Endothelial cell (in vitro differentiated cells): Measurements from ENCODE around the gene RSPO3. TPM values are rescaled to one million over a fixed set of nuclear protein-coding genes. Genes with fewer than 3 reads are reported as not detected.
A peak's percentile ranks its signal among the peaks of the same experiment; 100 is the strongest.

Experiments
- DNase-seq: peaks from one replicate; pipeline ENCODE4 v3.0.0; 2021; ENCODE audit warnings: low spot score
- H3K27ac Mint-ChIP-seq: one replicate; pipeline ENCODE4 v1.8.0; 2021; ENCODE audit warnings: mixed read lengths, inconsistent platforms; ENCODE audit not compliant: unreplicated experiment
- H3K27me3 Mint-ChIP-seq: one replicate; pipeline ENCODE4 v1.8.0; 2021; ENCODE audit warnings: mild to moderate bottlenecking, moderate library complexity, mixed read lengths, inconsistent platforms; ENCODE audit not compliant: unreplicated experiment
- H3K36me3 Mint-ChIP-seq: one replicate; pipeline ENCODE4 v1.8.0; 2021; ENCODE audit warnings: mild to moderate bottlenecking, low read depth, mixed read lengths, inconsistent platforms; ENCODE audit not compliant: unreplicated experiment
- H3K4me1 Mint-ChIP-seq: one replicate; pipeline ENCODE4 v1.8.0; 2021; ENCODE audit warnings: mild to moderate bottlenecking, mixed read lengths, inconsistent platforms; ENCODE audit not compliant: unreplicated experiment
- H3K4me3 Mint-ChIP-seq: one replicate; pipeline ENCODE4 v1.8.0; 2021; ENCODE audit warnings: mild to moderate bottlenecking, mixed read lengths, inconsistent platforms; ENCODE audit not compliant: unreplicated experiment
- H3K9me3 Mint-ChIP-seq: one replicate; pipeline ENCODE4 v1.8.0; 2021; ENCODE audit warnings: mixed read lengths, inconsistent platforms; ENCODE audit not compliant: unreplicated experiment
- CTCF ChIP-seq: fragments of 200-600 bp; sonication (generic); IDR thresholded peaks from one replicate; pipeline ENCODE4 v1.5.0; 2021; ENCODE audit warnings: antibody characterized with exemption; ENCODE audit not compliant: unreplicated experiment
- long read RNA-seq: library from polyadenylated mRNA; unstranded; transcript quantifications from one replicate; pipeline ENCODE4 v2.0.0, GENCODE V29; 2020; ENCODE audit not compliant: unreplicated experiment
- total RNA-seq: library from RNA; stranded (reverse); fragmentation: NEBNext Ultra II Directional; extraction: Animal tissue kit (Norgen Biotek cat#: 25700); gene quantifications from one replicate; pipeline ENCODE4 v1.2.1, GENCODE V29; 2021; ENCODE audit not compliant: unreplicated experiment

RSPO3 gene
- total RNA-seq = 0.59 TPM
- long read RNA-seq, partial matches to known transcripts = 1 of 1 reads
- long read RNA-seq, other reads (novel, unspliced or antisense) = 0 of 1 reads

GRCh38 chr6:127118298-127119101 lies at the start of gene RSPO3:
RSPO3 (plus strand) TSS chr6:127118671; CDS start chr6:127119193, 522 bp downstream.
- no peak for TF ChIP-seq CTCF
- peak within 1 kb of the TSS; percentile 42 for H3K27ac Mint-ChIP-seq
- peaks cover 12% of the 10 kb centered on the region for H3K27me3 Mint-ChIP-seq
- no peaks in the 10 kb centered on the region for H3K36me3 Mint-ChIP-seq
- H3K9me3 Mint-ChIP-seq = no peaks in the 10 kb centered on the region
- peak; percentile 40 for DNase-seq
- H3K4me1 Mint-ChIP-seq = peaks cover 19% of the 10 kb centered on the region
- peak within 1 kb of the TSS; percentile 90 for H3K4me3 Mint-ChIP-seq

- no peak overlapping the region for H3K4me3 Mint-ChIP-seq
- H3K9me3 Mint-ChIP-seq = no peaks in the 10 kb centered on the region
- H3K4me1 Mint-ChIP-seq = no peaks in the 10 kb centered on the region
- H3K36me3 Mint-ChIP-seq = no peaks in the 10 kb centered on the region
- no peak for DNase-seq
- peak; percentile 75 for TF ChIP-seq CTCF
- H3K27me3 Mint-ChIP-seq = no peaks in the 10 kb centered on the region
- H3K27ac Mint-ChIP-seq = no peak overlapping the region
These were observed 48.7 kb upstream of the RSPO3 start for GRCh38 chr6:127069659-127070279.

- no peak overlapping the region for H3K4me3 Mint-ChIP-seq
- H3K27ac Mint-ChIP-seq = no peak overlapping the region
- H3K36me3 Mint-ChIP-seq = no peaks in the 10 kb centered on the region
- TF ChIP-seq CTCF = no peak
- H3K4me1 Mint-ChIP-seq = no peaks in the 10 kb centered on the region
- no peak for DNase-seq
- no peaks in the 10 kb centered on the region for H3K27me3 Mint-ChIP-seq
- H3K9me3 Mint-ChIP-seq = no peaks in the 10 kb centered on the region
These were observed 45.2 kb upstream of the RSPO3 start for GRCh38 chr6:127073222-127073621.

- Mint-ChIP-seq H3K27me3 (no peaks in the 10 kb centered on the region), H3K4me1 (no peaks in the 10 kb centered on the region), H3K4me3 (no peak overlapping the region), H3K27ac (no peak overlapping the region), H3K36me3 (no peaks in the 10 kb centered on the region), H3K9me3 (no peaks in the 10 kb centered on the region)
- DNase-seq = no peak
- no peak for TF ChIP-seq CTCF
These were observed 42.0 kb upstream of the RSPO3 start for GRCh38 chr6:127076466-127076865.

GRCh38 chr6:127077886-127078285 lies 40.6 kb upstream of the RSPO3 start:
- no peaks in the 10 kb centered on the region for H3K9me3 Mint-ChIP-seq
- H3K4me3 Mint-ChIP-seq = no peak overlapping the region
- H3K27me3 Mint-ChIP-seq = no peaks in the 10 kb centered on the region
- no peak overlapping the region for H3K27ac Mint-ChIP-seq
- DNase-seq = no peak
- no peaks in the 10 kb centered on the region for H3K4me1 Mint-ChIP-seq
- TF ChIP-seq CTCF = no peak
- no peaks in the 10 kb centered on the region for H3K36me3 Mint-ChIP-seq
